Inferior parietal cortex (tissue), 1 donor: ENCODE measurements around the gene PARD6B.
"Not testable (repeated sequence)": the region's sequence is repeated elsewhere in the genome, so short reads cannot be mapped to it uniquely, and the experiment has no call there.

Source experiments
- DNase-seq: peaks from one replicate; pipeline ENCODE4 v3.0.0-alpha.2; 2016; ENCODE audit errors: extremely low spot score

PARD6B gene

GRCh38 chr20:50746138-50746940 is 15.0 kb downstream of the PARD6B start:
- DNase-seq, result no peak

- no peak for DNase-seq
These were observed 15.9 kb downstream of the PARD6B start for GRCh38 chr20:50747275-50747674.

GRCh38 chr20:50750145-50750671 is 18.8 kb downstream of the PARD6B start:
- DNase-seq, result no peak

- no peak for DNase-seq
These were observed 21.8 kb downstream of the PARD6B start for GRCh38 chr20:50753152-50753551.

GRCh38 chr20:50754420-50754819 is 23.0 kb downstream of the PARD6B start:
- no peak for DNase-seq

GRCh38 chr20:50756447-50756846 is 25.1 kb downstream of the PARD6B start:
- DNase-seq, result no peak

GRCh38 chr20:50758469-50758868 is 27.1 kb downstream of the PARD6B start:
- no peak for DNase-seq

GRCh38 chr20:50758992-50759391 is 27.6 kb downstream of the PARD6B start:
- DNase-seq, result no peak

- DNase-seq, result no peak
These were observed 28.3 kb downstream of the PARD6B start for GRCh38 chr20:50759678-50760077.

- DNase-seq, result no peak
These were observed 30.7 kb downstream of the PARD6B start for GRCh38 chr20:50762045-50762422.

- peak; percentile 61 for DNase-seq
These were observed 31.2 kb downstream of the PARD6B start for GRCh38 chr20:50762435-50763220.

GRCh38 chr20:50763550-50764458 is 32.4 kb downstream of the PARD6B start:
- not testable (repeated sequence) for DNase-seq

- not testable (repeated sequence) for DNase-seq
These were observed 33.9 kb downstream of the PARD6B start for GRCh38 chr20:50765251-50765650.

- no peak for DNase-seq
These were observed 34.3 kb downstream of the PARD6B start for GRCh38 chr20:50765674-50766073.

GRCh38 chr20:50766955-50767809 is 35.8 kb downstream of the PARD6B start:
- DNase-seq, result not testable (repeated sequence)

GRCh38 chr20:50768991-50769390 is 37.6 kb downstream of the PARD6B start:
- not testable (repeated sequence) for DNase-seq

GRCh38 chr20:50769551-50770085 is 38.2 kb downstream of the PARD6B start:
- not testable (repeated sequence) for DNase-seq

GRCh38 chr20:50771419-50772080 is 40.2 kb downstream of the PARD6B start:
- DNase-seq, result not testable (repeated sequence)

GRCh38 chr20:50772420-50773185 is 41.2 kb downstream of the PARD6B start:
- DNase-seq, result no peak
